ENCODE measurements around the gene GMPR2. TPM values are rescaled to one million over a fixed set of nuclear protein-coding genes. Genes with fewer than 3 reads are reported as not detected.

Gene GMPR2
- total and polyA plus RNA-seq, 2 of the 4 experiments (the other 2 are of a cell fraction) = 63.7 to 92.5 TPM

DNA sequence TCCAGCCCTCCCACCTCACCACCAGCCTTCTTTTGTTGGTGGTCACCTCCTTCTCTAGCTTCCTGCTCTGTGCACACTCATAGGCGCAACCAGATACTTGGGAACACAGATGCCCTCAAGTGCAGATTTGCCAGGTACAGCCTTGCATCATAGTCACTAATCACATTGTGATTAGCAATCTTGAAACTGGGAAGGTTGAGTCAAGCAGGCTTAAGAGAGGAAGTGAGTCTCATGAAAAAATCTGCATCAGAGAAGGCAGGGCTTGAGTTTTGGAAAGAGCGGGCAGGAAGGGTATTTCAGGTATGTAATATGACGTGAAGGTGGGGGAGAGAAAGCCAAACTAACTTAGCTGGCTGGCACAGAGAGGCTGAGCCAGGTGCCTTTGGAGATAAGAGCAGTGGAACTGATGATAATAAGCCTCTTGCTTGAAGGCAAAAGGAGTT is 41.4 kb downstream of the GMPR2 start:
- no peak overlapping the region for H2AK5ac ChIP-seq (ENCODE audit: low read depth, low read length)
- H2BK5ac ChIP-seq (ENCODE audit: low read depth, low read length, poor library complexity, severe bottlenecking) = no peak overlapping the region
- H4K20me1 ChIP-seq (ENCODE audit: insufficient read depth, low read length) = no peaks in the 10 kb centered on the region
- no peak overlapping the region for H2BK120ac ChIP-seq (ENCODE audit: low read depth, low read length)
- 0 out of 2 replicates have a peak, but pooled peaks have one; percentile 34 for TF ChIP-seq CEBPB (IDR thresholded peaks at IDR 0.05; ENCODE audit: low read depth, low read length)
- TF ChIP-seq MXI1 (IDR thresholded peaks at IDR 0.05; ENCODE audit: borderline replicate concordance, low read depth, low read length) = no peak
- H2AFZ ChIP-seq (replicated peaks; ENCODE audit: low read length, poor library complexity) = no peak overlapping the region
- H3K79me1 ChIP-seq (ENCODE audit: low read depth in 1 of 2, low read length in 2 of 2) = peaks cover 12 to 30% of the 10 kb centered on the region in 2 experiments
- intact Hi-C loops (cut with micrococcal nuclease) = no loop called here
- H3K4me2 ChIP-seq (ENCODE audit: low read depth, low read length) = no peak overlapping the region
- ChIA-PET CTCF (no interaction called here), POLR2A (ENCODE audit: unreplicated experiment) (no interaction called here)
- in situ Hi-C loops (cut with MboI; ENCODE audit: low sequenced_read_pairs) = no loop called here
- H3K36me3 ChIP-seq (ENCODE audit: control insufficient read depth, insufficient read depth, low read length) = peaks cover 3% of the 10 kb centered on the region; the same call in 1 of the 2 replicates
- no peak overlapping the region for H4K8ac ChIP-seq (ENCODE audit: low read depth in 2 of 2, low read length in 2 of 2)
- no peaks in the 10 kb centered on the region for H3K9me3 ChIP-seq (ENCODE audit: control insufficient read depth, insufficient read depth, low read length)
- no peak for ATAC-seq (ENCODE audit: low read depth)
- H3K9ac ChIP-seq (ENCODE audit: low read depth, low read length) = no peak overlapping the region
- no peak overlapping the region for H3K14ac ChIP-seq (replicated peaks; ENCODE audit: low read depth, low read length)
- peaks cover 5% of the 10 kb centered on the region; the same call in 1 of the 2 replicates for H3K9me1 ChIP-seq (ENCODE audit: insufficient read depth, low read length)
- H3K4me3 ChIP-seq (ENCODE audit: insufficient read depth, low read depth, low read length) = no peak overlapping the region
- H3K4me1 ChIP-seq (ENCODE audit: control insufficient read depth, insufficient read depth, low read length) = peaks cover 5% of the 10 kb centered on the region; the same call in 1 of the 2 replicates
- H3K27me3 ChIP-seq (ENCODE audit: control insufficient read depth, insufficient read depth, low read length) = no peaks in the 10 kb centered on the region
- no peak overlapping the region for H2BK15ac ChIP-seq (ENCODE audit: low read depth, low read length)
- peak overlapping the region; percentile 36; the same call in 1 of the 2 replicates for H3K23ac ChIP-seq (ENCODE audit: low read depth, low read length)
- no peak overlapping the region for H2BK20ac ChIP-seq (ENCODE audit: low read depth, low read length)
- no peak overlapping the region for H4K91ac ChIP-seq (ENCODE audit: insufficient read depth, low read depth, low read length)
- peak; percentile 31 for DNase-seq
- peak overlapping the region; percentile 50 for H2AK9ac ChIP-seq (replicated peaks; ENCODE audit: low read depth, low read length, poor library complexity)
- dilution Hi-C loops (cut with HindIII; ENCODE audit: low sequenced_read_pairs, unreplicated experiment) = no loop called here
- H4K5ac ChIP-seq (ENCODE audit: low read depth, low read length) = no peak overlapping the region
- 100% methylated on average over 1 of the region's 3 CpGs; no CpG with 5 or more reads in 1 of the 2 experiments for WGBS, 2 experiments (ENCODE audit: extremely low coverage in 2 of 2, insufficient read length in 1 of 2)
- no peak overlapping the region for H3K56ac ChIP-seq (ENCODE audit: extremely low read depth, insufficient read depth, low read length)
- no peak overlapping the region for H3K27ac ChIP-seq (ENCODE audit: insufficient read depth, low read length)
- no peak overlapping the region for H3K18ac ChIP-seq (ENCODE audit: low read depth, low read length)
- BruUV-seq (replicated peaks) = no TSS peak
- H3K4ac ChIP-seq (ENCODE audit: low read depth, low read length) = no peak overlapping the region

All from IMR-90 (cell line).